ENCODE results near the gene TOR2A.

The TOR2A gene

GRCh38 chr9:127777368-127777980 is 42.4 kb upstream of the TOR2A start:
- TF ChIP-seq CTCF (IDR thresholded peaks at IDR 0.05): no peak

GRCh38 chr9:127776924-127777289 is 41.8 kb upstream of the TOR2A start:
- no peak for TF ChIP-seq CTCF (IDR thresholded peaks at IDR 0.05)

GRCh38 chr9:127776195-127776923 is 41.3 kb upstream of the TOR2A start:
- TF ChIP-seq CTCF (IDR thresholded peaks at IDR 0.05): no peak

- no peak for TF ChIP-seq CTCF (IDR thresholded peaks at IDR 0.05)
Observed at GRCh38 chr9:127773981-127774380, 38.9 kb upstream of the TOR2A start.

- no peak for TF ChIP-seq CTCF (IDR thresholded peaks at IDR 0.05)
Observed at GRCh38 chr9:127773272-127773671, 38.2 kb upstream of the TOR2A start.

GRCh38 chr9:127772603-127773002 is 37.5 kb upstream of the TOR2A start:
- TF ChIP-seq CTCF (IDR thresholded peaks at IDR 0.05): no peak

- TF ChIP-seq CTCF (IDR thresholded peaks at IDR 0.05): no peak
Observed at GRCh38 chr9:127771570-127772189, 36.6 kb upstream of the TOR2A start.
